Right hindlimb (tissue), 1 donor: ENCODE results near the gene DUSP2.

Source experiments
- DNase-seq: peaks from one replicate; pipeline ENCODE4 v3.0.0-alpha.2; 2018

Gene DUSP2

GRCh38 chr2:96145036-96145847, at the start of gene DUSP2:
DUSP2 (minus strand) TSS chr2:96145440; CDS start chr2:96145354, 86 bp downstream.
- DNase-seq: peak; percentile 80

GRCh38 chr2:96191937-96192670, 46.9 kb upstream of the DUSP2 start:
- no peak for DNase-seq

- no peak for DNase-seq
Observed at GRCh38 chr2:96188821-96189526, 43.7 kb upstream of the DUSP2 start.

- no peak for DNase-seq
Observed at GRCh38 chr2:96186562-96186961, 41.3 kb upstream of the DUSP2 start.

- DNase-seq: no peak
Observed at GRCh38 chr2:96185516-96185915, 40.3 kb upstream of the DUSP2 start.

GRCh38 chr2:96184989-96185388, 39.7 kb upstream of the DUSP2 start:
- DNase-seq: no peak

- DNase-seq: no peak
Observed at GRCh38 chr2:96184188-96184587, 38.9 kb upstream of the DUSP2 start.

GRCh38 chr2:96181529-96181928, 36.3 kb upstream of the DUSP2 start:
- DNase-seq: no peak

GRCh38 chr2:96180521-96180920, 35.3 kb upstream of the DUSP2 start:
- no peak for DNase-seq

GRCh38 chr2:96180002-96180401, 34.8 kb upstream of the DUSP2 start:
- DNase-seq: no peak

GRCh38 chr2:96176661-96177060, 31.4 kb upstream of the DUSP2 start:
- DNase-seq: no peak

- DNase-seq: no peak
Observed at GRCh38 chr2:96175951-96176350, 30.7 kb upstream of the DUSP2 start.

- DNase-seq: peak; percentile 63
Observed at GRCh38 chr2:96174251-96175144, 29.3 kb upstream of the DUSP2 start.

GRCh38 chr2:96171831-96172230, 26.6 kb upstream of the DUSP2 start:
- DNase-seq: no peak

- DNase-seq: no peak
Observed at GRCh38 chr2:96170626-96171025, 25.4 kb upstream of the DUSP2 start.

GRCh38 chr2:96169868-96170507, 24.7 kb upstream of the DUSP2 start:
- DNase-seq: no peak

GRCh38 chr2:96167407-96168013, 22.3 kb upstream of the DUSP2 start:
- DNase-seq: no peak

- DNase-seq: no peak
Observed at GRCh38 chr2:96164459-96165184, 19.4 kb upstream of the DUSP2 start.

GRCh38 chr2:96163768-96164429, 18.7 kb upstream of the DUSP2 start:
- DNase-seq: peak; percentile 66

- no peak for DNase-seq
Observed at GRCh38 chr2:96163415-96163767, 18.2 kb upstream of the DUSP2 start.
